ENCODE results near the gene NUDT3. TPM values are rescaled to one million over a fixed set of nuclear protein-coding genes. Genes with fewer than 3 reads are reported as not detected.

The NUDT3 gene
- total and polyA plus RNA-seq, 2 experiments from 2014 or later: 18.6 to 26.1 TPM

DNA sequence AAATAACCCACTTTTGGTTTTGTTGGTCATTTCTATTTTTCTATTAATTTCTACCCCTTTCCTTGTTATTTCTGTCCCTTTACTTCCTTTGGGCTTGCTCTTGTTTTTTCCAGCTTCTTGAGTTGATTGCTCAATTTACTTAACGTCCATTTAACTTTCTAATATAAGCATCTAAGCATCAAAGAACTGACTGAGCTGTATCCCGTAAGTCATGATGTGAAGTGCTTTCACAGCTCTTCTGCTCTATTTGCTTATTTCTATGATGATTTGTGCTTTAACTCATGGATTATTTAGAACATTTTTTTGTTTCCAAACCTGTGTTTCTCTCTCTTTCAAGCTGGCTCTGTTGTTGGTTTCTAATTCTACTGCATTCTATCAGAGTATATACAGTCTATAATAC, 87.0 kb downstream of the NUDT3 start:
- Histone ChIP-seq H3K4me1 (ENCODE audit: low read depth) (peaks cover 11% of the 10 kb centered on the region), H3K27me3 (no peaks in the 10 kb centered on the region), H3K9me3 (ENCODE audit: low read depth) (no peaks in the 10 kb centered on the region), H3K4me3 (no peak overlapping the region), H3K27ac (no peak overlapping the region), H3K36me3 (no peaks in the 10 kb centered on the region)
- no peak for DNase-seq (ENCODE audit: low read depth in 1 of 2, low spot score in 1 of 2)
- TF ChIP-seq, protein P1, sequence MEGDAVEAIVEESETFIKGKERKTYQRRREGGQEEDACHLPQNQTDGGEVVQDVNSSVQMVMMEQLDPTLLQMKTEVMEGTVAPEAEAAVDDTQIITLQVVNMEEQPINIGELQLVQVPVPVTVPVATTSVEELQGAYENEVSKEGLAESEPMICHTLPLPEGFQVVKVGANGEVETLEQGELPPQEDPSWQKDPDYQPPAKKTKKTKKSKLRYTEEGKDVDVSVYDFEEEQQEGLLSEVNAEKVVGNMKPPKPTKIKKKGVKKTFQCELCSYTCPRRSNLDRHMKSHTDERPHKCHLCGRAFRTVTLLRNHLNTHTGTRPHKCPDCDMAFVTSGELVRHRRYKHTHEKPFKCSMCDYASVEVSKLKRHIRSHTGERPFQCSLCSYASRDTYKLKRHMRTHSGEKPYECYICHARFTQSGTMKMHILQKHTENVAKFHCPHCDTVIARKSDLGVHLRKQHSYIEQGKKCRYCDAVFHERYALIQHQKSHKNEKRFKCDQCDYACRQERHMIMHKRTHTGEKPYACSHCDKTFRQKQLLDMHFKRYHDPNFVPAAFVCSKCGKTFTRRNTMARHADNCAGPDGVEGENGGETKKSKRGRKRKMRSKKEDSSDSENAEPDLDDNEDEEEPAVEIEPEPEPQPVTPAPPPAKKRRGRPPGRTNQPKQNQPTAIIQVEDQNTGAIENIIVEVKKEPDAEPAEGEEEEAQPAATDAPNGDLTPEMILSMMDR (IDR thresholded peaks at IDR 0.05; ENCODE audit: low read depth, low read length): no peak

DNA sequence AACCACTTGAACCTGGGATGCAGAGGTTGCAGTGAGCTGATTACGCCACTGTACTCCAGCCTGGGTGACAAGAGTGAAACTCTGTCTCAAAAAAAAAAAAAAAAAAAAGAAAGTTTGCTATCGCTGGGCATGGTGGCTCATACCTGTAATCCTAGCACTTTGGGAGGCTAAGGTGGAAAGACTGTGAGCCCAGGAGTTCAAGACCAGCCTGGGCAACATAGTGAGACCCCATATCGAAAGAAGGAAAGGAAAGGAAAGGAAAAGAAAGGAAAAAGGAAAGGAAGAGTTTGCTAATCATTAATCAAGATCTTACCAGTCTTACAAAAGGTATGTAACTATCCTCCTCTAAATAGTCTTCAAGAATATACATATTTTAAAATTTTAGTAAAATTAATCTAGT, 88.3 kb downstream of the NUDT3 start:
- Histone ChIP-seq H3K27ac (no peak overlapping the region), H3K27me3 (no peaks in the 10 kb centered on the region), H3K36me3 (no peaks in the 10 kb centered on the region), H3K9me3 (ENCODE audit: low read depth) (no peaks in the 10 kb centered on the region), H3K4me3 (no peak overlapping the region), H3K4me1 (ENCODE audit: low read depth) (peaks cover 19% of the 10 kb centered on the region)
- TF ChIP-seq, protein P1 (IDR thresholded peaks at IDR 0.05; ENCODE audit: low read depth, low read length): no peak
- no peak for DNase-seq (ENCODE audit: low read depth in 1 of 2, low spot score in 1 of 2)

DNA sequence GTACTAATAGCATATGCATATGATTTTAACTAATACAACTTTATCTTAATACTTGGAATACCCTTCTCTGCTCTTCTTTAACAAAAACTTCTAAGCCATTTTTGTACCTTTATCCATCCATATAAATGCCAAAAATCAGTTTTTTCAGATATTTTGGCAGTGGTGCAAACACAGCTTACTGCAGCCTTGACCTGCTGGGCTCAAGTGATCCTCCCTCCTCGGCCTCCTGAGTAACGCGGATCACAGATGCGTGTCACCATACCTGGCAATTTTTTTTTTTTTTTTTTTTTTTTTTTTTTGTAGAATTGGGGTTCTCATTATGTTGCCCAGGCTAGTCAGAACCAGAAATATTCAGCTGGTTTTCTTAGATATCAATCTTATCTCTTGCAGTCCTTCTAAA, 89.5 kb downstream of the NUDT3 start:
- TF ChIP-seq, protein P1 (IDR thresholded peaks at IDR 0.05; ENCODE audit: low read depth, low read length): no peak
- DNase-seq (ENCODE audit: low read depth in 1 of 2, low spot score in 1 of 2): no peak
- peaks cover 27% of the 10 kb centered on the region for H3K4me1 ChIP-seq (ENCODE audit: low read depth)

DNA sequence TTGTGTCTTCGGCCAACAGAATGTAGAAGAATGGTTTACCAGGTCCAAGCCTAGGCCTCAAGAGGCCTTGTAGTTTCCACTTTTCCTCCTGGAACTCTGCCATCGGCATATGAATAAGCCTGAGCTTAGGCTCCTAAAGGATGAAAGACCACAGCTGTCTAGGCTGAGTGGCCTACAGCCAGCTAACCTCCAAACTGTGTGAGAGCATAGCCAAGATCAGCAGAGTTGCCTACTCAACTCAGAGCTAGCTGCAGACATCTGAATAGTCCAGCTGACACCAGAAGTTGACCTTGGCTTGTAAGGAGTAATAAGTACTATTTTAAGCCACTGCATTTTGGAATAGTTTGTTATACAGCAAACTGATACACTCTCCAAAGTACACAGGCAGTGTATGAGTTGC, 91.1 kb downstream of the NUDT3 start:
- H3K4me3 ChIP-seq: no peak overlapping the region
- H3K36me3 ChIP-seq: no peaks in the 10 kb centered on the region
- peak; percentile 10 to 96 for DNase-seq (ENCODE audit: low read depth in 1 of 2, low spot score in 1 of 2)
- TF ChIP-seq, protein P1 (IDR thresholded peaks at IDR 0.05; ENCODE audit: low read depth, low read length): no peak
- H3K4me1 ChIP-seq (ENCODE audit: low read depth): peaks cover 27% of the 10 kb centered on the region
- no peaks in the 10 kb centered on the region for H3K9me3 ChIP-seq (ENCODE audit: low read depth)
- no peaks in the 10 kb centered on the region for H3K27me3 ChIP-seq
- peak overlapping the region; percentile 60 for H3K27ac ChIP-seq

More for the DNA sequence above, 89.5 kb downstream of the NUDT3 start:
- Histone ChIP-seq H3K9me3 (ENCODE audit: low read depth) (no peaks in the 10 kb centered on the region), H3K27ac (no peak overlapping the region), H3K36me3 (no peaks in the 10 kb centered on the region), H3K4me3 (no peak overlapping the region), H3K27me3 (no peaks in the 10 kb centered on the region)

DNA sequence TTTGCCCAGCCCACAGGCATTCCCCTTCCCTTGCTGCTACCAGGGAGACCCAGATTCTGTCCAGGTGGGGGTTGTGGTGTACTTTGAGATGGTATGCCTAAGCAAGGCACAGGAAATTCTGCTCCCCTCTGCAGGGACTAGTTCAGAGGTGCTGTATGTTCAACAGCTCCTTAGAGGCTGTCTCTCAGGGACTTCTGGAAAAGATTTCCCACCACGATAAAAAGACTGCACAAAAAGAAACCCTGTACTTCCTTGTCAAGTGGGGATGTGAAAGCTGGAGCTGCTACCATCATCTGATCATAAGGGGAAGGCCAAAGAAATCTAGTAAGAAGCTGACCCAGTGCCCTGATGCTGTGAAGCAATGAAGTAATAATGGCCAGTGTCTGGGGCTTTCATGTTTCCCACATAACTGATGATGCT, 92.1 kb downstream of the NUDT3 start:
- no peak for DNase-seq (ENCODE audit: low read depth in 1 of 2, low spot score in 1 of 2)
- peak overlapping the region; percentile 83 for H3K27ac ChIP-seq
- TF ChIP-seq, protein P1 (IDR thresholded peaks at IDR 0.05; ENCODE audit: low read depth, low read length): no peak
- peaks cover 27% of the 10 kb centered on the region for H3K4me1 ChIP-seq (ENCODE audit: low read depth)
- no peak overlapping the region for H3K4me3 ChIP-seq
- no peaks in the 10 kb centered on the region for H3K9me3 ChIP-seq (ENCODE audit: low read depth)
- no peaks in the 10 kb centered on the region for H3K27me3 ChIP-seq
- H3K36me3 ChIP-seq: no peaks in the 10 kb centered on the region

DNA sequence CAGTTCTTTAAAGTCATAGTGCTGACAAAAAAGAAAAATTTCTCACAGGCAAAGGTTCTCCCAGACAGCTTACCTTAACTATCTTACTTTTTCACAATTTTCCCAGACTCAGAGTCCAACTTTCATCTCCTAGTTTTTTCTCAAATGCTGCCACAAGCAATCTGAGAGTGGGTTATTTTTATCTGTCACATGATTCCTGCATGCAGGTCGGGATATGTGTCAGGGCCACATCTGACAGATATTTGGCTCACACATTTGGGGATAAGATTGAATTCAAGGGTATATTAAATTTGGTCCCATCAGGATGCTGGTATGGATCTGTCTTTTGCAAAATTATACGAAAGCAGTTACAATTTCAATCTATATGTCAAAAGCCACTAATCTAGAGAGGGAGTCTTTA, 93.5 kb downstream of the NUDT3 start:
- TF ChIP-seq, protein P1 (IDR thresholded peaks at IDR 0.05; ENCODE audit: low read depth, low read length): no peak
- Histone ChIP-seq H3K9me3 (ENCODE audit: low read depth) (no peaks in the 10 kb centered on the region), H3K27ac (peak overlapping the region; percentile 84), H3K4me3 (no peak overlapping the region), H3K4me1 (ENCODE audit: low read depth) (peaks cover 27% of the 10 kb centered on the region), H3K27me3 (no peaks in the 10 kb centered on the region), H3K36me3 (no peaks in the 10 kb centered on the region)
- DNase-seq (ENCODE audit: low read depth in 1 of 2, low spot score in 1 of 2): peak in 1 of 2 donors; percentile 27
